H7 (cell line): ENCODE results near the gene NBEAL2. TPM values are rescaled to one million over a fixed set of nuclear protein-coding genes. Genes with fewer than 3 reads are reported as not detected.

ENCODE experiments used
- DNase-seq: peaks from one replicate; pipeline ENCODE4 v3.0.0; 2012
- H3K27me3 ChIP-seq: 2 replicates; pipeline ENCODE4 v1.6.0; 2011; ENCODE audit warnings: mild to moderate bottlenecking, low read length; ENCODE audit not compliant: control insufficient read depth, insufficient read depth
- H3K36me3 ChIP-seq: replicated peaks from 2 replicates; pipeline ENCODE4 v1.5.1; 2011; ENCODE audit warnings: low read length; ENCODE audit not compliant: control insufficient read depth, insufficient read depth
- H3K4me3 ChIP-seq: 2 replicates; pipeline ENCODE4 v1.5.1; 2011; ENCODE audit warnings: low read depth, mild to moderate bottlenecking, control low read depth, low read length, moderate library complexity; ENCODE audit not compliant: insufficient read depth
- total RNA-seq: library from RNA; depleted of rRNA; stranded (reverse); fragments of >200 nt; shearing (Covaris generic); gene quantifications from 2 replicates; pipeline ENCODE4 v1.2.3, GENCODE V29; 2014

The NBEAL2 gene
- total RNA-seq, 1 experiment from 2014 or later = 51.6 TPM

GRCh38 chr3:47010111-47010712 lies 30.7 kb downstream of the NBEAL2 start:
- peaks cover 7% of the 10 kb centered on the region for H3K36me3 ChIP-seq
- H3K4me3 ChIP-seq = peak overlapping the region; percentile 51
- no peak for DNase-seq

GRCh38 chr3:47010910-47011309 lies 31.4 kb downstream of the NBEAL2 start:
- no peak overlapping the region for H3K4me3 ChIP-seq
- peaks cover 6% of the 10 kb centered on the region for H3K36me3 ChIP-seq
- no peak for DNase-seq
- no peaks in the 10 kb centered on the region for H3K27me3 ChIP-seq

More at GRCh38 chr3:47010111-47010712, 30.7 kb downstream of the NBEAL2 start:
- no peaks in the 10 kb centered on the region for H3K27me3 ChIP-seq

- peaks cover 4% of the 10 kb centered on the region for H3K36me3 ChIP-seq
- no peaks in the 10 kb centered on the region for H3K27me3 ChIP-seq
- DNase-seq = no peak
- H3K4me3 ChIP-seq = no peak overlapping the region
Observed at GRCh38 chr3:47011371-47011770, 31.9 kb downstream of the NBEAL2 start.

- H3K36me3 ChIP-seq = peaks cover 7% of the 10 kb centered on the region
- H3K27me3 ChIP-seq = no peaks in the 10 kb centered on the region
- no peak for DNase-seq
- no peak overlapping the region for H3K4me3 ChIP-seq
Observed at GRCh38 chr3:47012342-47013230, 33.1 kb downstream of the NBEAL2 start.

GRCh38 chr3:47013231-47013630 lies 33.8 kb downstream of the NBEAL2 start:
- H3K4me3 ChIP-seq = no peak overlapping the region
- DNase-seq = no peak
- no peaks in the 10 kb centered on the region for H3K27me3 ChIP-seq

GRCh38 chr3:47014036-47014435 lies 34.6 kb downstream of the NBEAL2 start:
- Histone ChIP-seq H3K27me3 (no peaks in the 10 kb centered on the region), H3K36me3 (peaks cover 14% of the 10 kb centered on the region), H3K4me3 (no peak overlapping the region)
- no peak for DNase-seq

More at GRCh38 chr3:47013231-47013630, 33.8 kb downstream of the NBEAL2 start:
- H3K36me3 ChIP-seq = peaks cover 12% of the 10 kb centered on the region

GRCh38 chr3:47015151-47015550 lies 35.7 kb downstream of the NBEAL2 start:
- Histone ChIP-seq H3K36me3 (peaks cover 14% of the 10 kb centered on the region), H3K27me3 (no peaks in the 10 kb centered on the region), H3K4me3 (no peak overlapping the region)

GRCh38 chr3:47016086-47016933 lies 36.8 kb downstream of the NBEAL2 start:
- Histone ChIP-seq H3K36me3 (peaks cover 14% of the 10 kb centered on the region), H3K27me3 (no peaks in the 10 kb centered on the region), H3K4me3 (no peak overlapping the region)
- no peak for DNase-seq

More at GRCh38 chr3:47015151-47015550, 35.7 kb downstream of the NBEAL2 start:
- no peak for DNase-seq

- Histone ChIP-seq H3K4me3 (no peak overlapping the region), H3K27me3 (no peaks in the 10 kb centered on the region), H3K36me3 (peaks cover 14% of the 10 kb centered on the region)
- DNase-seq = no peak
Observed at GRCh38 chr3:47016934-47017435, 37.5 kb downstream of the NBEAL2 start.

GRCh38 chr3:47017504-47018268 lies 38.2 kb downstream of the NBEAL2 start:
- H3K36me3 ChIP-seq = peaks cover 14% of the 10 kb centered on the region
- DNase-seq = no peak
- no peak overlapping the region for H3K4me3 ChIP-seq
- no peaks in the 10 kb centered on the region for H3K27me3 ChIP-seq

GRCh38 chr3:47018269-47018611 lies 38.8 kb downstream of the NBEAL2 start:
- H3K4me3 ChIP-seq = no peak overlapping the region
- H3K36me3 ChIP-seq = peaks cover 14% of the 10 kb centered on the region
- H3K27me3 ChIP-seq = no peaks in the 10 kb centered on the region
- DNase-seq = no peak

- peaks cover 14% of the 10 kb centered on the region for H3K36me3 ChIP-seq
- H3K4me3 ChIP-seq = no peak overlapping the region
- H3K27me3 ChIP-seq = no peaks in the 10 kb centered on the region
- no peak for DNase-seq
Observed at GRCh38 chr3:47019201-47019600, 39.7 kb downstream of the NBEAL2 start.

- no peak for DNase-seq
- no peaks in the 10 kb centered on the region for H3K27me3 ChIP-seq
- peaks cover 14% of the 10 kb centered on the region for H3K36me3 ChIP-seq
- no peak overlapping the region for H3K4me3 ChIP-seq
Observed at GRCh38 chr3:47020311-47020710, 40.8 kb downstream of the NBEAL2 start.

GRCh38 chr3:47022641-47023071 lies 43.2 kb downstream of the NBEAL2 start:
- Histone ChIP-seq H3K36me3 (peaks cover 6% of the 10 kb centered on the region), H3K4me3 (no peak overlapping the region)
- DNase-seq = no peak

More at GRCh38 chr3:47022641-47023071, 43.2 kb downstream of the NBEAL2 start:
- no peaks in the 10 kb centered on the region for H3K27me3 ChIP-seq
